GM23248 (cell line): Measurements from ENCODE around the gene MIGA2.

ENCODE experiments used
- EZH2 ChIP-seq: fragments of 200-600 bp; sonication (generic); IDR thresholded peaks from 2 replicates; pipeline ENCODE4 v1.6.1; 2018; ENCODE audit warnings: antibody characterized with exemption, mild to moderate bottlenecking; ENCODE audit not compliant: insufficient read depth, poor library complexity, severe bottlenecking
- EZH2phosphoT487 ChIP-seq: fragments of 200-600 bp; sonication (generic); IDR thresholded peaks from 2 replicates; pipeline ENCODE4 v1.6.1; 2018; ENCODE audit warnings: antibody characterized with exemption, moderate library complexity, mild to moderate bottlenecking, low read depth; ENCODE audit not compliant: insufficient read depth

DNA sequence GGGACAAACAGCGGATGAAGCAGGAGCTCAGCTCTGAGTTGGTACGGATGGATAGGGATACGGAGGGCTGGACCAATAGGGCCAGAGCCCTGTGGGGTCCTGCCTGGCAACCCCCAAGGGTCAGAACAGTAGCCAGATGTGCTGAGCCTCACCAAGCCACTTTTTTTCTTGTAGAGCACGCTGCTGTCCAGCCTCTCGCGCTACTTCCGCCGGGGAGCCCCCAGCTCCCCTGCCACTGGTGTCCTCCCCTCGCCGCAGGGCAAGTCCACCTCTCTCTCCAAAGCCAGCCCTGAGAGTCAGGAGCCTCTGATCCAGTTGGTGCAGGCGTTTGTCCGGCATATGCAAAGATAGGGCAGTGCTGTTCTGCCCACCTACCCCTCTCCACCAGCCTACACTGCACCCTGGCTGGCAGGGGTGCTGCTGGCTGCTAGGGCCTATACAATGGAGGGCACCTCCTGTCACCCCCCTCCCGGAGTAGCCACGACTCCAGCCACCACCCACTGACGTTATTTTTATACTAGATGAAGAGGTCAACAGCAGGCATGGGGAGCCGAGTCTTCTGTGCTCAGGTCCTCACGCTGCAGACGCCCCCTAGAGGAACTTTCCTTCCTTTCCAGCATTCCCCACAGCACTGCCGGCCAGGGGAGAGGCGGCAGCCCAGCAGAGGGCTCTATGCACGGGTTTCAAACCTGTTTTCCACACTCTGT lies 29.9 kb upstream of the MIGA2 start:
- TF ChIP-seq EZH2, result no peak
- no peak for TF ChIP-seq EZH2phosphoT487
